Ovary (tissue), 9 donors: ENCODE measurements around the gene DIP2C. TPM values are rescaled to one million over a fixed set of nuclear protein-coding genes. Genes with fewer than 3 reads are reported as not detected.

Experiments used
- DNase-seq, 5 donors: peaks; one replicate each; pipeline ENCODE4 v3.0.0-alpha.2; 2019 to 2020
- H3K27ac ChIP-seq, 2 donors: fragments of 200-600 bp; one replicate each; pipeline versions ENCODE4 v1.5.1 to v1.8.0; 2019 to 2022
- H3K27me3 ChIP-seq: fragments of 200-600 bp; one replicate; pipeline ENCODE4 v1.8.0; 2022
- H3K36me3 ChIP-seq: fragments of 200-600 bp; sonication (generic); one replicate; pipeline ENCODE4 v1.5.1; 2019
- H3K4me1 ChIP-seq: one replicate; pipeline ENCODE4 v1.8.1; 2013; ENCODE audit warnings: mild to moderate bottlenecking, moderate library complexity; ENCODE audit not compliant: insufficient read depth
- H3K4me3 ChIP-seq: fragments of 200-600 bp; sonication (generic); one replicate; pipeline ENCODE4 v1.5.1; 2017
- H3K9me3 ChIP-seq, 2 donors: fragments of 200-600 bp in 1 of 2; sonication (generic) in 1 of 2; one replicate each; pipeline versions ENCODE4 v1.5.1 to v1.8.1; 2013 to 2019; ENCODE audit warnings: mild to moderate bottlenecking in 1 of 2, moderate library complexity in 1 of 2
- CTCF ChIP-seq, 3 donors: fragments of 450-650 bp in 2 of 3; fragments of 200-600 bp in 1 of 3; IDR thresholded peaks; one replicate each; pipeline versions ENCODE4 v1.5.1 to v1.8.0; 2016 to 2022; ENCODE audit warnings: antibody characterized with exemption in 3 of 3, mild to moderate bottlenecking in 1 of 3
- EP300 ChIP-seq: sonication (generic); formaldehyde crosslinking; IDR thresholded peaks from one replicate; pipeline ENCODE4 v1.6.1; 2017; ENCODE audit warnings: antibody characterized with exemption
- POLR2A ChIP-seq: fragments of 450-650 bp; IDR thresholded peaks from one replicate; pipeline ENCODE4 v1.6.1; 2017; ENCODE audit warnings: antibody characterized with exemption, mild to moderate bottlenecking, moderate library complexity
- WGBS, 3 donors: extraction: QIAGEN DNeasy Blood & Tissue Kit in 1 of 3; methylation state at CpG; one replicate each; pipeline versions ENCODE4 v1.1.5 to v1.1.7; 2013 to 2017; 5-methylcytosine and 5-hydroxymethylcytosine counted together
- intact Hi-C, 4 donors: fragments of 100-400 bp; cut with DNase I; formaldehyde crosslinking; loops; one replicate each; pipeline versions ENCODE4 v1.11.0 to v1.15.1; 2022 to 2023
- polyA plus RNA-seq, 2 donors: library from polyadenylated mRNA; stranded (reverse); fragments of 200-250 nt in 1 of 2; fragments of 350-450 nt in 1 of 2; fragmentation: Illumina TruSeq in 1 of 2; extraction: RNeasy Lipid Tissue Mini Kit (QIAGEN cat#74804) in 1 of 2; gene quantifications; one replicate each; pipeline ENCODE4 v1.2.3, GENCODE V29; 2013 to 2014
- total RNA-seq, 7 donors: library from RNA; depleted of rRNA in 2 of 7; stranded (reverse); fragments of >200 nt in 2 of 7; fragmentation: NEBNext Ultra II Directional in 3 of 7; extraction: Animal tissue kit (Norgen Biotek cat#: 25700) in 3 of 7; gene quantifications; one replicate each; pipeline versions ENCODE4 v1.1.0 to v1.2.4, GENCODE V29; 2016 to 2023
- donor health status: DM: no; HTN: no; CAD: no; lungs with moderate emphysema.
- donor health status: DM: no; HTN: no; CAD: no.
- donor health status: Bipolar disorder and iron deficiency.
- donor health status: DM: yes; HTN: yes; CAD: no.
- donor health status: DM: no; HTN: no; CAD: no.
- donor health status: DM: yes; HTN: yes; CAD: no.

DIP2C gene
- total and polyA plus RNA-seq, 9 donors: 10.1 to 29.4 (median 22.2) TPM

DNA sequence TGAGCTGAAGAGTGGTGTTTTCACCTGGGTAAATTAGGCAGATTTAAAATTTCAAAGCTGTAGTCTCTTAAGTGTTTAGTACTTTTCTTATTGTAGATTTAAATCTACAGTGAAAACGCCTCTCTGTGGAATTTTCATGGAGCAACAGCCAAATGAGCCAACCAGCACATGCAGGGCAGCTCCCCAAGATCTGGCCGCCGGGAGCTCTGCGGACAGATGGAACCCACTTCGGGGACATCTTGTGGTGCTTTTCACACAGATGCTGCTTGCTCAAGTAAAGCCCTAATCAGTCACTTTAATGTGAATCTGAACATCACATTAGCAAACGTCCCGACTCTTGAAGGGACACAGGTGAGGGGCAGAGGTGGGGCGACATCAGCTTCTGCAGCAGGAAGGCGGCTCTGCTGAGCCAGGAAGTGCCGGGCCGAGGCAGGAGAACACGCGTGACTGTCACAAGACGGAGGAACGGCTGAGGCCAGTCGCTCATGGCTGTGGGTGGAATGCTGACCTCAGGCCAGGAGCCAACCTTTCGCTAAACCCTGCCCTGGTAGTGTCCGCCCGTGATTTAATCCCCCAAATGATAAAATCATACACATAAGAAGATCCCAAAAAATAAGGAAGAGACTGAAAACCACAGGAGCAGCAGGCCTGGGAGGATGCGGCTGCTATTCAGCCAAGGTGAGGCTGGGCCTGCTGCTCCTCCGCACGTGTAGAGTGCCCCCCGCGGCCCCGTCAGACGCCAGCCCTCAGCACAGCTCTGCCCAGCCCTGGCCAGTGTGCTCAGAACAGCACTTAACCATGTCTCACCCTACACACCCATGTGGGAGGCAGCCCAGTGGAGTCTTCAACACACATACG is 297.4 kb downstream of the DIP2C start:
- Histone ChIP-seq H3K36me3 (no peaks in the 10 kb centered on the region), H3K9me3 (no peaks in the 10 kb centered on the region), H3K27me3 (no peaks in the 10 kb centered on the region), H3K4me3 (no peak overlapping the region), H3K27ac (no peak overlapping the region), H3K4me1 (no peaks in the 10 kb centered on the region)
- peak in 1 of 5 donors; percentile 16 for DNase-seq
- WGBS, 3 donors: 88 to 89% (median 88%) methylated on average over 27 of the region's 27 CpGs
- no peak for TF ChIP-seq CTCF (IDR thresholded peaks at IDR 0.05)
- TF ChIP-seq POLR2A: no peak
- no peak for TF ChIP-seq EP300
- intact Hi-C loops: no loop called here

DNA sequence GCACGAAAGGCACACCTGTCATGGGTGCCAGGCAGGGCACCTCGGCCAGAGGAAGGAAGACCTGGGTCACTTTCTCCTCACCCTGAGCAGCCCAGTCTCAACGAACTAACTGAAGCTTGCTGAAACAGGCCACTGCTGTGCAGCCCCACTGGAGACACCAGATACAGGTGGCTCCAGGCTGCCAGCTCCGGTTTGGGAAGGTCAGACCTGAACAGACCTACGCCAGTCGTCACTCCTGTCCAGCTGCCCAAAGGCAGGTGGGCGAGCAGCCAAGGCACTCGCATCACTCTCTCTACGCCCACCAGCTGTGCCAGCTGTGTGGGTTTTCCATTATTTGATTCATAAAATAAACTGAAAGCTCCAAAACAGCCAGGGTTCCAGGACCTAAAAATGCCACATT is 298.2 kb downstream of the DIP2C start:
- H3K36me3 ChIP-seq: no peaks in the 10 kb centered on the region
- intact Hi-C loops: no loop called here
- H3K27me3 ChIP-seq: no peaks in the 10 kb centered on the region
- no peak for DNase-seq
- no peak overlapping the region for H3K27ac ChIP-seq
- H3K9me3 ChIP-seq: no peaks in the 10 kb centered on the region
- H3K4me1 ChIP-seq: no peaks in the 10 kb centered on the region
- no peak overlapping the region for H3K4me3 ChIP-seq
- no peak for TF ChIP-seq EP300
- no peak for TF ChIP-seq POLR2A
- no peak for TF ChIP-seq CTCF (IDR thresholded peaks at IDR 0.05)
- 66 to 83% (median 67%) methylated on average over 9 of the region's 9 CpGs for WGBS, 3 donors

DNA sequence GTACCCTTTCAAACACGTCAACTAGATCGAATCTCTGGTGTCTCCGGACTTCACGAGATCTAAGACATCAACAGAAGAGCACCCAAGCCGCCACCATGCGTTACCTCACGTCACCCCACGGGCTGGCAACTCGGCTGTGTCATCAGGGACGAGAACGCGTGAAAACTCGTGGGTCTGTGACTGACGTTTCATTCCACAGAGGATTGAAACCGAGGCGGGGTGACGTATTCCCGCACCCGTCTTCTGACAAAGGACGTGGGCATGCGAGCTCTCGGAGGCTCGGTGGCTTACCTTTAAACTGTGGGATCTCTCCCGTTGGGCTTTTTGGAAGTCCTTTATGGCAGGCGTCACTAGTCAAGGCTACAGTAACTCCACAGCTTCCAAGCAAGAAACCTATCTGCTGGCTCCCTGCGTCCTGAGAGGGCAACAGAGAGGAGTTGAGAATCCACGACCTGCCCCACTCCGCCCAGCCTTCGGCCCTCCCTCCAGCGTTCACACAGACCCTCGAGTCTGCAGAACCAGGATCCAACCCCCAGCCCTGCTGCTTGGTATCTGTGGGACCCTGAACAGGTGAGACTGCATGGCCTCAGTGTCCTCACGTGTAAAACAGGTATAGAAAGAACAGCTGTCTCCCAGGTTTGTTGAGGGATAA is 298.9 kb downstream of the DIP2C start:
- no peaks in the 10 kb centered on the region for H3K9me3 ChIP-seq
- H3K36me3 ChIP-seq: no peaks in the 10 kb centered on the region
- WGBS, 3 donors: 93 to 94% (median 93%) methylated on average over 32 of the region's 32 CpGs
- peak in 1 of 5 donors; percentile 6 for DNase-seq
- no peak for TF ChIP-seq EP300
- TF ChIP-seq CTCF (IDR thresholded peaks at IDR 0.05): no peak
- no peak for TF ChIP-seq POLR2A
- intact Hi-C loops: no loop called here
- no peaks in the 10 kb centered on the region for H3K27me3 ChIP-seq
- no peak overlapping the region for H3K4me3 ChIP-seq
- H3K4me1 ChIP-seq: no peaks in the 10 kb centered on the region
- no peak overlapping the region for H3K27ac ChIP-seq

GRCh38 chr10:389836-390448 is 299.5 kb downstream of the DIP2C start:
- H3K27me3 ChIP-seq: no peaks in the 10 kb centered on the region
- no peak for DNase-seq
- no peaks in the 10 kb centered on the region for H3K36me3 ChIP-seq
- WGBS, 3 donors: 86 to 92% (median 87%) methylated on average over 23 of the region's 23 CpGs
- H3K4me3 ChIP-seq: no peak overlapping the region
- H3K9me3 ChIP-seq: no peaks in the 10 kb centered on the region
- H3K4me1 ChIP-seq: no peaks in the 10 kb centered on the region
- intact Hi-C loops: no loop called here
- TF ChIP-seq CTCF (IDR thresholded peaks at IDR 0.05) (no peak), EP300 (no peak), POLR2A (no peak)
- H3K27ac ChIP-seq: no peak overlapping the region
